ENCODE data around the gene ZNF688. TPM values are rescaled to one million over a fixed set of nuclear protein-coding genes. Genes with fewer than 3 reads are reported as not detected.

Gene ZNF688
- total and polyA plus RNA-seq, 9 of the 15 experiments (the other 6 are each of a cell fraction or from before 2014, with no cell fraction given), result 0.48 to 12.9 (median 4.5) TPM

GRCh38 chr16:30571445-30572322, at the start of gene ZNF688 (continued):
- no peak for TF ChIP-seq THAP12 (CRISPR knock-in tag; IDR thresholded peaks at IDR 0.05)
- no peak for TF ChIP-seq ZNF444 (CRISPR knock-in tag; IDR thresholded peaks at IDR 0.05)
- peak; percentile 85 for TF ChIP-seq DIDO1 (tag; IDR thresholded peaks at IDR 0.05; ENCODE audit: low read depth)
- TF ChIP-seq, protein P1, sequence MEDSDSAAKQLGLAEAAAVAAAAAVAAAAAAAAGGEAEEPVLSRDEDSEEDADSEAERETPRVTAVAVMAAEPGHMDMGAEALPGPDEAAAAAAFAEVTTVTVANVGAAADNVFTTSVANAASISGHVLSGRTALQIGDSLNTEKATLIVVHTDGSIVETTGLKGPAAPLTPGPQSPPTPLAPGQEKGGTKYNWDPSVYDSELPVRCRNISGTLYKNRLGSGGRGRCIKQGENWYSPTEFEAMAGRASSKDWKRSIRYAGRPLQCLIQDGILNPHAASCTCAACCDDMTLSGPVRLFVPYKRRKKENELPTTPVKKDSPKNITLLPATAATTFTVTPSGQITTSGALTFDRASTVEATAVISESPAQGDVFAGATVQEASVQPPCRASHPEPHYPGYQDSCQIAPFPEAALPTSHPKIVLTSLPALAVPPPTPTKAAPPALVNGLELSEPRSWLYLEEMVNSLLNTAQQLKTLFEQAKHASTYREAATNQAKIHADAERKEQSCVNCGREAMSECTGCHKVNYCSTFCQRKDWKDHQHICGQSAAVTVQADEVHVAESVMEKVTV (CRISPR knock-in tag; IDR thresholded peaks at IDR 0.05), result 0 out of 2 replicates have a peak, but pooled peaks have one; percentile 4
- TF ChIP-seq ETV1 (tag; conservative IDR thresholded peaks at IDR 0.05; ENCODE audit: low read depth), result peak; percentile 33; the same call in 1 of the 2 replicates
- TF ChIP-seq BCOR (IDR thresholded peaks at IDR 0.05), result no peak
- peak; percentile 67 for TF ChIP-seq RFX1 (IDR thresholded peaks at IDR 0.05)
- TF ChIP-seq ELF1 (tag; IDR thresholded peaks at IDR 0.05), result peak; percentile 88
- TF ChIP-seq TAF1 (IDR thresholded peaks at IDR 0.05; ENCODE audit: control insufficient read depth, extremely low read depth, insufficient read depth, low read length, severe bottlenecking), result peak; percentile 74
- TF ChIP-seq IRF2 (CRISPR knock-in tag; IDR thresholded peaks at IDR 0.05), result no peak
- peak; percentile 55 for TF ChIP-seq FIP1L1 (IDR thresholded peaks at IDR 0.05; ENCODE audit: low read depth, low read length, poor library complexity, severe bottlenecking)
- peak; percentile 9 to 80 for TF ChIP-seq E2F6 (IDR thresholded peaks at IDR 0.05; ENCODE audit: borderline replicate concordance in 1 of 2, extremely low read depth in 1 of 2, insufficient read depth in 1 of 2, insufficient read length in 1 of 2, low read depth in 1 of 2, low read length in 1 of 2, poor library complexity in 1 of 2, severe bottlenecking in 1 of 2)
- no peak for TF ChIP-seq POU5F1 (IDR thresholded peaks at IDR 0.05; ENCODE audit: borderline replicate concordance, low read depth, low read length, partially characterized antibody)
- TF ChIP-seq RB1 (IDR thresholded peaks at IDR 0.05; ENCODE audit: low read depth), result peak; percentile 70
- 0 out of 4 replicates have a peak, but pooled peaks of 1 of the 2 experiments have one; percentile 56 for TF ChIP-seq ARNT (IDR thresholded peaks at IDR 0.05)
- peak; percentile 63 for TF ChIP-seq GABPA (tag; conservative IDR thresholded peaks at IDR 0.05; ENCODE audit: low read depth)
